Gastrocnemius medialis (tissue), 4 donors: Measurements from ENCODE around the gene EFR3B. TPM values are rescaled to one million over a fixed set of nuclear protein-coding genes. Genes with fewer than 3 reads are reported as not detected.
A peak's percentile ranks its signal among the peaks of the same experiment; 100 is the strongest.
"Not testable (repeated sequence)": the region's sequence is repeated elsewhere in the genome, so short reads cannot be mapped to it uniquely, and the experiment has no call there.

Source experiments
- ATAC-seq, 2 donors: fragments of 150-250 bp; one replicate each; pipeline ENCODE4 v1.9.1; 2016
- DNase-seq, 2 donors: peaks; one replicate each; pipeline ENCODE4 v3.0.0-alpha.2; 2019
- H3K27ac ChIP-seq, 4 donors: fragments of 200-600 bp; sonication (generic); 1 replicate in 1 of 4; 2 replicates in 3 of 4; pipeline ENCODE4 v1.5.1; 2016 to 2018; ENCODE audit warnings: mild to moderate bottlenecking in 2 of 4, moderate library complexity in 1 of 4
- H3K27me3 ChIP-seq, 3 donors: fragments of 200-600 bp; sonication (generic) in 2 of 3; 1 replicate in 1 of 3; 2 replicates in 2 of 3; pipeline versions ENCODE4 v1.5.1 to v1.6.0; 2016 to 2019; ENCODE audit warnings: mild to moderate bottlenecking in 1 of 3, moderate library complexity in 1 of 3
- H3K36me3 ChIP-seq, 2 donors: fragments of 200-600 bp; sonication (generic) in 1 of 2; one replicate each; pipeline ENCODE4 v1.5.1; 2017 to 2018
- H3K4me1 ChIP-seq, 2 donors: fragments of 200-600 bp; sonication (generic) in 1 of 2; one replicate each; pipeline ENCODE4 v1.5.1; 2016 to 2017; ENCODE audit warnings: mild to moderate bottlenecking in 2 of 2
- H3K4me3 ChIP-seq, 4 donors: fragments of 200-600 bp; sonication (generic) in 3 of 4; 1 replicate in 1 of 4; 2 replicates in 3 of 4; pipeline ENCODE4 v1.5.1; 2016 to 2019; ENCODE audit warnings: mild to moderate bottlenecking in 2 of 4
- H3K9me3 ChIP-seq, 3 donors: fragments of 200-600 bp; sonication (generic) in 2 of 3; 1 replicate in 1 of 3; 2 replicates in 2 of 3; pipeline ENCODE4 v1.5.1; 2016 to 2019
- CTCF ChIP-seq, 5 experiments: fragments of 450-650 bp in 3 of 5; fragments of 200-600 bp in 2 of 5; sonication (generic) in 2 of 5; IDR thresholded peaks in 4 of 5; conservative IDR thresholded peaks in 1 of 5; 1 replicate in 4 of 5; 2 replicates in 1 of 5; pipeline ENCODE4 v1.5.1; 2016 to 2019; ENCODE audit warnings: antibody characterized with exemption in 5 of 5, mild to moderate bottlenecking in 3 of 5, moderate library complexity in 3 of 5
- POLR2A ChIP-seq, 2 donors: fragments of 450-650 bp; IDR thresholded peaks; one replicate each; pipeline ENCODE4 v1.6.1; 2017; ENCODE audit warnings: antibody characterized with exemption in 2 of 2, mild to moderate bottlenecking in 2 of 2, moderate library complexity in 2 of 2
- in situ Hi-C, 4 donors: fragments of 200-750 bp; cut with MboI; loops; one replicate each; pipeline versions ENCODE4 v1.15.0 to v1.8.0; 2017; ENCODE audit warnings: low sequenced_read_pairs in 4 of 4
- intact Hi-C: fragments of 100-400 bp; cut with DNase I; formaldehyde crosslinking; loops from one replicate; pipeline ENCODE4 v1.15.1; 2023; ENCODE audit warnings: low total_unique reads
- total RNA-seq, 4 donors: library from RNA; depleted of rRNA; stranded (reverse); fragments of >200 nt; gene quantifications; one replicate each; pipeline versions ENCODE4 v1.1.0 to v1.2.3, GENCODE V29; 2016

Gene EFR3B
- total RNA-seq, 4 donors from 2014 or later, result 0.29 to 1.4 (median 0.67) TPM

GRCh38 chr2:25149646-25150045 is 107.8 kb downstream of the EFR3B start:
- no peak overlapping the region for H3K4me3 ChIP-seq
- no peaks in the 10 kb centered on the region for H3K27me3 ChIP-seq
- DNase-seq (no peak), ATAC-seq (no peak)
- intact Hi-C loops (no loop called here), in situ Hi-C loops (loop anchor here in 3 of 4 donors (25.0 kb wide), 1 partner anchor 737 kb away; no protein-coding TSS in a partner anchor)
- H3K9me3 ChIP-seq, result no peaks in the 10 kb centered on the region
- TF ChIP-seq CTCF (IDR thresholded peaks at IDR 0.05 in 4 of 5, conservative IDR thresholded peaks at IDR 0.05 in 1 of 5) (no peak), POLR2A (IDR thresholded peaks at IDR 0.05) (no peak)
- H3K36me3 ChIP-seq, result no peaks in the 10 kb centered on the region
- H3K27ac ChIP-seq, result no peak overlapping the region
- no peaks in the 10 kb centered on the region for H3K4me1 ChIP-seq

- H3K36me3 ChIP-seq, intact Hi-C loops, in situ Hi-C loops, H3K9me3 ChIP-seq, H3K4me1 ChIP-seq, H3K4me3 ChIP-seq, DNase-seq, ATAC-seq, H3K27ac ChIP-seq, H3K27me3 ChIP-seq: not testable (repeated sequence)
Measured at GRCh38 chr2:25150993-25151392, 109.1 kb downstream of the EFR3B start.

GRCh38 chr2:25151718-25152117 is 109.8 kb downstream of the EFR3B start:
- ATAC-seq, result peak; percentile 75 to 78
- intact Hi-C loops (no loop called here), in situ Hi-C loops (no loop called here)
- no peak overlapping the region for H3K4me3 ChIP-seq
- no peak for TF ChIP-seq CTCF (IDR thresholded peaks at IDR 0.05 in 4 of 5, conservative IDR thresholded peaks at IDR 0.05 in 1 of 5)
- TF ChIP-seq POLR2A (IDR thresholded peaks at IDR 0.05), result no peak
- H3K9me3 ChIP-seq, result no peaks in the 10 kb centered on the region
- peak; percentile 23 to 67 for DNase-seq
- H3K27ac ChIP-seq, result no peak overlapping the region
- no peaks in the 10 kb centered on the region for H3K27me3 ChIP-seq
- H3K36me3 ChIP-seq, result no peaks in the 10 kb centered on the region
- no peaks in the 10 kb centered on the region for H3K4me1 ChIP-seq

- TF ChIP-seq POLR2A (IDR thresholded peaks at IDR 0.05) (no peak), CTCF (IDR thresholded peaks at IDR 0.05 in 4 of 5, conservative IDR thresholded peaks at IDR 0.05 in 1 of 5) (no peak)
- no peaks in the 10 kb centered on the region for H3K36me3 ChIP-seq
- no peaks in the 10 kb centered on the region for H3K27me3 ChIP-seq
- H3K4me3 ChIP-seq, result no peak overlapping the region
- in situ Hi-C loops, result no loop called here
- intact Hi-C loops, result no loop called here
- no peak for DNase-seq
- no peaks in the 10 kb centered on the region for H3K4me1 ChIP-seq
- no peak overlapping the region for H3K27ac ChIP-seq
- H3K9me3 ChIP-seq, result no peaks in the 10 kb centered on the region
- ATAC-seq, result no peak
Measured at GRCh38 chr2:25155401-25155800, 113.5 kb downstream of the EFR3B start.

GRCh38 chr2:25158096-25158852 is 116.4 kb downstream of the EFR3B start:
- TF ChIP-seq CTCF (IDR thresholded peaks at IDR 0.05 in 4 of 5, conservative IDR thresholded peaks at IDR 0.05 in 1 of 5) (no peak), POLR2A (IDR thresholded peaks at IDR 0.05) (no peak)
- Histone ChIP-seq H3K27me3 (peaks cover 0 to 3% (median 0%) of the 10 kb centered on the region in 3 donors), H3K9me3 (no peaks in the 10 kb centered on the region), H3K36me3 (no peaks in the 10 kb centered on the region), H3K27ac (no peak overlapping the region), H3K4me3 (no peak overlapping the region), H3K4me1 (no peaks in the 10 kb centered on the region)
- ATAC-seq (no peak), DNase-seq (no peak)
- intact Hi-C loops, result no loop called here
- in situ Hi-C loops, result no loop called here
